ENCODE measurements around the gene MYO16. TPM values are rescaled to one million over a fixed set of nuclear protein-coding genes. Genes with fewer than 3 reads are reported as not detected.
"Not testable (repeated sequence)": the region's sequence is repeated elsewhere in the genome, so short reads cannot be mapped to it uniquely, and the experiment has no call there.

Gene MYO16
- polyA plus RNA-seq, 1 donor, result 14.5 TPM

- no peak for DNase-seq (ENCODE audit: low read depth)
Measured at GRCh38 chr13:108980237-108980636, 350.8 kb downstream of the MYO16 start.

- no peak for DNase-seq (ENCODE audit: low read depth)
Measured at GRCh38 chr13:108981407-108981806, 352.0 kb downstream of the MYO16 start.

- no peak for DNase-seq (ENCODE audit: low read depth)
Measured at GRCh38 chr13:108983273-108983672, 353.9 kb downstream of the MYO16 start.

- no peak for DNase-seq (ENCODE audit: low read depth)
Measured at GRCh38 chr13:108984251-108984920, 355.0 kb downstream of the MYO16 start.

- DNase-seq (ENCODE audit: low read depth), result no peak
Measured at GRCh38 chr13:108985166-108985565, 355.8 kb downstream of the MYO16 start.

GRCh38 chr13:108987517-108987916 is 358.1 kb downstream of the MYO16 start:
- no peak for DNase-seq (ENCODE audit: low read depth)

GRCh38 chr13:108987944-108988343 is 358.5 kb downstream of the MYO16 start:
- DNase-seq (ENCODE audit: low read depth), result no peak

GRCh38 chr13:108991416-108991815 is 362.0 kb downstream of the MYO16 start:
- not testable (repeated sequence) for DNase-seq (ENCODE audit: low read depth)

GRCh38 chr13:108993346-108993745 is 363.9 kb downstream of the MYO16 start:
- DNase-seq (ENCODE audit: low read depth), result no peak

GRCh38 chr13:108996430-108996829 is 367.0 kb downstream of the MYO16 start:
- no peak for DNase-seq (ENCODE audit: low read depth)

- DNase-seq (ENCODE audit: low read depth), result no peak
Measured at GRCh38 chr13:109000207-109000606, 370.8 kb downstream of the MYO16 start.

- DNase-seq (ENCODE audit: low read depth), result no peak
Measured at GRCh38 chr13:109002934-109003333, 373.5 kb downstream of the MYO16 start.

GRCh38 chr13:109007946-109008345 is 378.5 kb downstream of the MYO16 start:
- DNase-seq (ENCODE audit: low read depth), result no peak

GRCh38 chr13:109009756-109010155 is 380.3 kb downstream of the MYO16 start:
- no peak for DNase-seq (ENCODE audit: low read depth)

GRCh38 chr13:109010912-109011311 is 381.5 kb downstream of the MYO16 start:
- DNase-seq (ENCODE audit: low read depth), result no peak

GRCh38 chr13:109012115-109012514 is 382.7 kb downstream of the MYO16 start:
- no peak for DNase-seq (ENCODE audit: low read depth)

GRCh38 chr13:109021558-109021957 is 392.1 kb downstream of the MYO16 start:
- no peak for DNase-seq (ENCODE audit: low read depth)

- DNase-seq (ENCODE audit: low read depth), result no peak
Measured at GRCh38 chr13:109024611-109025010, 395.2 kb downstream of the MYO16 start.

- DNase-seq (ENCODE audit: low read depth), result no peak
Measured at GRCh38 chr13:109026266-109026665, 396.9 kb downstream of the MYO16 start.

GRCh38 chr13:109028624-109029023 is 399.2 kb downstream of the MYO16 start:
- DNase-seq (ENCODE audit: low read depth), result no peak

GRCh38 chr13:109033090-109033489 is 403.7 kb downstream of the MYO16 start:
- no peak for DNase-seq (ENCODE audit: low read depth)

- DNase-seq (ENCODE audit: low read depth), result no peak
Measured at GRCh38 chr13:109036078-109036780, 406.8 kb downstream of the MYO16 start.

GRCh38 chr13:109043636-109044035 is 414.2 kb downstream of the MYO16 start:
- DNase-seq (ENCODE audit: low read depth), result no peak

All from forelimb muscle (tissue), 1 donor.